T-helper 2 cell (primary cell): ENCODE measurements around the gene SAMD14.

Source experiments
- DNase-seq, 5 experiments: peaks; one replicate each; pipeline versions ENCODE4 v3.0.0 to v3.0.0-alpha.2; 2012 to 2022

Gene SAMD14

DNA sequence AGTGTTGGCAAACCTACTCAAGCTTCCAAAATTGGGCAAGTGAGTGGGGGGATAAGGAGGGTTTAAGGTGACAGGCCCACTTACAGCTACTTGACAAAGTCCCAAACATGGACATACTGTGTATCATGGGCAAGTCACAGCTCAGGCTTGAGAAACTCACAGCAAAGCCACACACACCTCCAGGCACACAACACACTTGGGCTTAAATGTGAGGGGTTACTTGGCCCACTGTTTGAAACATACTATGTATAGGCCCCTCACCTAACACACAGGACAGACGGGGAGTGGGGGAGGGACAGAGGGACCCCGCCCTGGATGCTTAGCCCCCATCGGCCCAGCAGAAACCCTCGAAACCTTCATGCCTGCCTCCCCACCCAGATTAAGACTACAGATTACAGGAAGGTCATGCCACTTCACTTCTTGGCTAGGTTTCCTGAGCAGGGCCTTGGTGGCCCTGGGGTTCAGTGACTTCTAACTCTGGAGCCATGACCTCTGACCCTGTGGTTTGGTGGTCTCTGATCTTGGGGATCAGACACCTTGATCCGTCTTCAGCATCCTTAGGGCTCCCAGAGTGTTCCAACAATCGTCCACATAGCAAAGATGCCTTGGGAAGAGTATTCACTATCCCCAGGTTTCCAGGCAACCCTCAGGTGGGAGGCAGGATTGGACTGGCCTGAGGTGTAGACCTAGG, 2.3 kb upstream of the SAMD14 start:
- DNase-seq = no peak

- DNase-seq = peak in 1 of 5 experiments; percentile 18
Measured at GRCh38 chr17:50130559-50131305, 772 bp upstream of the SAMD14 start.

DNA sequence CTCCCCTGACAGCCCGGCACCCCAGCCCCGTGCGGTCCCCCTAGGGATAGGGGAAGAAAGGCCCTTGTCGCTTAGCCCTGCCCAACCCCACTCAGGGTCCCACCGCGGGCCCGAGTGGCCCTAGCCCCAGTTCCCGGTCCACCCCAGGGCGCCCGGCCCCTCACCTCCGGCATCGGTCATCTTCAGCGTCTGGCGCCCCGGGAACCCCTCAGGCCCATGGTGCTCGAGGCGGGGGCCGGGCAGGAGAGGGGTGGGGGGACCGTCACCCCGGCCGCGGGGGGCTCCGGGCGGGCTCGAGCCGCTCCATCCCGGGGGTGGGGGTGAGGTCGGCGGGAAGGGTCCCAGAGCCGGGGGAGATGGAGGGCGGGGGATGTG, 620 bp downstream of the SAMD14 start:
- no peak for DNase-seq

DNA sequence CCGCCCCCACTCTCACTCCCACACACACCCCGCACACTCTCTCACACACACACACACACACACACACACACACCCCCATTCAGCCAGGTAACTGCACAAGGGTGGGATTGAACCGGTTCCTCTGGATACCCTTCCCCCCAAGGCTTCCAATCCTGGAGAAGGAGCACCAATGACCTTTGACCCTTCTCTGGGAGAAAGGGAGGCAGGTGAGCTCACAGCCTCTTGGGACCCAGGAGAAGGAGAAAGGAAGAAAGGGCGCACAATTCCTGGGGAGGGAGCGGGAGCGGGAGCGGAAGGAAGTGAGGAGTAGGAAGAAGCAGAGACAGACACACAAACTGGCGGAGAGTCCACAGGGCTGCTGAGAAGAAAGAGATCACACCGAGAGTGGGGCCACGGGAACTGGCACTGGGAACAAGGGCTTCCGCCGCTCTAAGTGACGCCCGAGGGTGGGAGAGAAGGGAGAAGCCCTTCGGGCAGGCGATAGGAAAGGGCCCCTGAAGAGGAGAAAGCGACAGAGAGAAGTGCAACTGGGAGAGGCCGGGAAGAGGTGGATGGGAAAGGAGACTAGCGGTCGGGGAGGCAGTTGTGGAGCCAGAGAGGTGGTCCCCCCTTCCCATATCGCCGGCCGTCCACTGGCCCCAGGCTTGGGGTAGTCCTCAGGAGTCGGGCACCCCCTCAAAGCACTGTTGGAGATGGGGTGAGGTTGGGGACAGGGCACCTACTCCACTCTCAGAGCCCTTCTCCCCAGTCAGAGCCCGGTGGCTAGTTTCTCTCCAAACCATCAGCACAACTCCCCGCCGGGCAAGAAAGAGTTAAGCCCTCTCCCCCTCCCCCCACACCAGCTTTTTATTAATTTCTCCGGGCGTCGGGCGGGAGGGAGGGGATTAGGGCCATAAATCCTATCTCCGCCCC, 1.3 kb downstream of the SAMD14 start:
- DNase-seq = no peak

GRCh38 chr17:50127697-50128361, 2.1 kb downstream of the SAMD14 start:
- DNase-seq = no peak

DNA sequence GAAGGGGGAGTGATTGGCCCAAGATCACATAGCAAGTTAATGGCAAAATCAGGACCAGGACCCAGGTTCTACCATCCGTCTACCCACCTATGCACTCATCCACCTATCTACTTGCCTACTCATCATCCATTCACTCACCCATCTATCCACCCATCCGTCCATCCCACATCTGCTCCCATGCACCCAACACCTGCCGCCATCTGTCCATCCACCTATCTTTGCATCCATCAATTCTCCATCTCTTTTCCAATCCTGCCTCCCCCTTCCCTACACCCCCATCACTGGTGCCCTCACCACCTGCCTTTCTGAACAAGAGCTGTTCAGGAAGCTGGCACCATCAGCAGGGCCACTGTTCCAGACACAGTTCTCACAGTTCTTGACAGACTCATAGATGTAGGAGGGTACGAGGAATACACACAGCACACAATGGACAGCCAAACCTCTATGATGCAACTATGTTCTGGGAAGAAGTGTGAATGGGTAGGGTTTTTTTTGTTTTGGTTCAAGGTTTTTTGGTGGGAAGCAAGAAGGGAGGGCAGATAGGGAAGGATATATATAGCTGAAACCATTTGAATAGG, 4.5 kb downstream of the SAMD14 start:
- DNase-seq = no peak

DNA sequence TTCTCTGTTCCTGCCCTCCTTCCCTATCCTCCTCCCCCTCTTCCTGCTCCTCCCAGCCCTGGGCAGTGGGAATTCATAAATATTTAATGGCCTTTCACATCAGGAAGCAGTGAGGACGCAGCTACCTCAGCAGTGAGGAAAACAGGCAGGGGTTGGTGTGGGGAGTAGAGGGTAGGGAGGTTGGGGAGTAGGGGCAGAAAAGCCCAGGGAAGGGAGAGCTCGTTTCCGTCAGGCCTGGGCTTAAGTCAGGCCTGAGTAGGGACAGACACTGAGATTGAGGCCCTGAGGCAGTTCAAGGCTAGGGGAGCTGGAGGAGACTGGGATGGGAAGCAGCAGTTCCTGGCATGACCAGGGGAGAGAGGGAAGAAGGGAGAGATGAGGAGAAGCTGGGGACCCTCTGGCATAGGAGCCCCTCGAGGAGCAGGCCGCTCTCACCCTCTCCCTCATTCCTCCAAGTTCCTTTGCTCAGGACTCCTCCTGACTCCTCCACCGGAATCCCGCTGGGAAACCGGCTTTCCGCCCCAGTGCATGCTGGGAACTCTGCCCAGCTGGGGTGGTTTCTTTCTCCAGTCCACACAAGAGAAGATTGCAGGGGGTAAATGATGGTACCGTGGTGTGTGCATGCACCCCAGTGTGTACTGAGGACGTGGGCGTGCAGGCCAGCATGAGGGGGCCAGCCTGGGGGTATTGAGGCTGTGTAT, 6.2 kb downstream of the SAMD14 start:
- no peak for DNase-seq

- DNase-seq = no peak
Measured at GRCh38 chr17:50122945-50123344, 7.0 kb downstream of the SAMD14 start.

- DNase-seq = no peak
Measured at GRCh38 chr17:50120475-50121253, 9.3 kb downstream of the SAMD14 start.

- DNase-seq = no peak
Measured at GRCh38 chr17:50118828-50119218, 11.1 kb downstream of the SAMD14 start.

DNA sequence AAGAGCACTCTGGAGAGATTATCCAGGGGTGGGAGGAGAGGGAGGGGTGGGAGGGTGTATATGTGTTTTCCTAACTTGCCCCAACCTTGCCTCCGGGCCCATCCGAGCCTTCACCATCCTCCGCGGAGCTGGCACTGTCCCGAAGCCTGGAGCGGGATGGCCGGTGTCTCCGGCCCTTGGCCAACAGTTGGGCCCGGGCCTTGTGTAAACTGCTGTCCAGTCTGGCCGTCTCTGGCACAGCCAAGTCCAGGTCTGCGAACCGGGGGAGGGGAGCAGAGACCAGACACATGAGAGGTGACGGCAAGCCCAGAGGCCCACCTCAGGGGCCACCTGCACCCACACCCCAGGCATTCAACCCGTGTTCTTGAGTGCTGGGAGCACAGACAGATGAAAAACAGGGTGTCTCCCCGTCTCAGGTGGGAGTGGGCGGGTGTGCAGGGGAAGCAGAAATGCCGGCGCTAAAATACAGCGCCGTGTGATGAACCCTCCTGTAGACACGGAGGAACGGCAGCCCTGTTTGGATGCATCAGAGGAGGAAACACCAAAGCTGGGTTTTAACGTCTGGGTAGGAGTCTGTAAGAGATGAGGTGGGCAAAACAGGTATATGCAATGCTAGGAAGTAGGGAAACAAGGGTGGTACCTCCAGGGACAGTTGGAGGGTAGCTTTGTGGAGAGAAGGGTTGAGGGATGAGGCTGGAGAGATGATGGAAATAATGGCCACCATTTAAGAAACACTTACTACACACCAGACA, 11.7 kb downstream of the SAMD14 start:
- no peak for DNase-seq

DNA sequence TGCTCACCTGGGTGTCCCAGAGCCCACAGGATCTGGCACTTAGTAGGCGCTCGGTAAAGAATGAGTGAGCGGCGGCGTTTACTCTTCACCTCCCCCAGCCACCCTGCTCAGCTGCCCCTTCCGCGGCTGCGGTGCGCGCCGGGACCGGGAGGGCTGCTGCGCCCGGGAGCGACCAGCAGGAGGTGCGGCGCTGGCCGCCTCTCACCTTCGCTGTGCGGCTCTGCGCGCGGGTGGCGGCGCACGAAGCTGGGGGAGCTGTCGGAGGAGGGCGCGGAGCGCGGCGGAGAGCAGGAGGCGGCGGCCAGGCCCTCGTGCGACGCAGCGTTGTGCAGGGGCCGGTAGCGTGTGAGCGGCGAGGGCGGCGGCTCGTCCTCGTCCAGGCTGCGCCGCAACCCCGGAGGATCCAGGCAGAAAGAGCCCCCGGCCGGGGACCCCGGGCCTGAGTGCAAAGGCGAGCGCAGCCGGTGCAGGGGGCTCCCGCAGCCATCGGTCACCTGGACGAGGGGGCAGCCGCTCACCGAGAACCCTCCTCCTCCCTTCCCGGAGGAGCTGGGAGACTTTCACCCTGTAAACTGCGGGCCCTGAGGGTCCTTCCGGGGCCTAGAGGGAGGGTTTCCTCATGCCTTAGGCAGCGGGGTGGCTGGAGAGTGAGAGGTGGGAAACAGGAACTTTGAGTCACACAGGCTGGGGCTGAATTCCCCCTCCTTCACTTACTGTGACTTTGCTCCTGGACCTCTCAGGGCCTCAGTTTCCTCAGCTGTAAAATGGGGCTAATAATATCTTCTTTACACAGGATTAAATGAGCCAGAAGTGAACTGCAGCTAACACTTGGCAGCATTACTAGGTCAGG, 12.5 kb downstream of the SAMD14 start:
- DNase-seq = peak; percentile 37 to 74 (median 53)

GRCh38 chr17:50115756-50116155, 14.2 kb downstream of the SAMD14 start:
- DNase-seq = no peak

GRCh38 chr17:50114849-50115357, 15.1 kb downstream of the SAMD14 start:
- peak in 1 of 5 experiments; percentile 80 for DNase-seq

DNA sequence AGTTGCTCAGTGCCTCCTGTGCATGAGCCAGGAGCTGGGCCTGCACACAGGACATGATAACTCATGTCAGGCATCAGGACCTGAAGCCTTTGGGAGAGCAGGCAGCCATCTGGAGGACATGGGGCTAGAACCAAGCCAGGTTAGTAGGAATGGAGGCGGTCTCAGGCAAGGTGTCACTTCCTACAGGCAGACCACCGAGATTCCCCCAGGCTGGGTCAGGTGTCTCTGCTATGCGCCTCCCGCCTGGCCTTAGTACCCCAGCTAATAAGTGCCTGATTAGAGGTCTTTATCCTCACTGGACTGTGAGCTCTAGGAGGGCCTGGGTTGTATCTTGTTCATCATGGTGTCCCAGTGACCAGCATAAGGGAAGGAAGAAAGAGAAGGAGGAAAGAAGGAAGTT, 15.6 kb downstream of the SAMD14 start:
- no peak for DNase-seq

GRCh38 chr17:50113624-50114320, 16.2 kb downstream of the SAMD14 start:
- DNase-seq = no peak

- no peak for DNase-seq
Measured at GRCh38 chr17:50112694-50113093, 17.3 kb downstream of the SAMD14 start.
